ENCODE measurements around the gene CKM. TPM values are rescaled to one million over a fixed set of nuclear protein-coding genes. Genes with fewer than 3 reads are reported as not detected.

Gene CKM
- total RNA-seq, 4 donors from 2014 or later, result 18,507 to 37,792 (median 27,366) TPM

GRCh38 chr19:45302416-45302815 lies 20.3 kb downstream of the CKM start:
- TF ChIP-seq CTCF (IDR thresholded peaks at IDR 0.05 in 4 of 5, conservative IDR thresholded peaks at IDR 0.05 in 1 of 5) (no peak), POLR2A (IDR thresholded peaks at IDR 0.05) (no peak)
- intact Hi-C loops (cut with DNase I; ENCODE audit: low total_unique reads), result loop anchor here (5.0 kb wide), 1 partner anchor 35 kb away; no protein-coding TSS in a partner anchor
- H3K27ac ChIP-seq, result peak overlapping the region in 1 of 4 donors; percentile 48
- DNase-seq, result peak in 1 of 2 donors; percentile 45
- H3K9me3 ChIP-seq, result no peaks in the 10 kb centered on the region
- in situ Hi-C loops (cut with MboI; ENCODE audit: low sequenced_read_pairs in 4 of 4), result no loop called here
- H3K27me3 ChIP-seq, result no peaks in the 10 kb centered on the region
- ATAC-seq, result no peak
- peaks cover 0 to 11% of the 10 kb centered on the region in 2 donors for H3K36me3 ChIP-seq
- H3K4me3 ChIP-seq, result no peak overlapping the region
- peaks cover 11 to 12% of the 10 kb centered on the region in 2 donors for H3K4me1 ChIP-seq

GRCh38 chr19:45299719-45300118 lies 23.0 kb downstream of the CKM start:
- no peak overlapping the region for H3K27ac ChIP-seq
- no peak overlapping the region for H3K4me3 ChIP-seq
- TF ChIP-seq POLR2A (IDR thresholded peaks at IDR 0.05) (no peak), CTCF (IDR thresholded peaks at IDR 0.05 in 4 of 5, conservative IDR thresholded peaks at IDR 0.05 in 1 of 5) (no peak)
- in situ Hi-C loops (cut with MboI; ENCODE audit: low sequenced_read_pairs in 4 of 4), result no loop called here
- DNase-seq (no peak), ATAC-seq (no peak)
- no peaks in the 10 kb centered on the region for H3K4me1 ChIP-seq
- no peaks in the 10 kb centered on the region for H3K36me3 ChIP-seq
- intact Hi-C loops (cut with DNase I; ENCODE audit: low total_unique reads), result loop anchor here (5.0 kb wide), 1 partner anchor 38 kb away; no protein-coding TSS in a partner anchor
- no peaks in the 10 kb centered on the region for H3K9me3 ChIP-seq
- no peaks in the 10 kb centered on the region for H3K27me3 ChIP-seq

GRCh38 chr19:45298264-45298663 lies 24.4 kb downstream of the CKM start:
- no peaks in the 10 kb centered on the region for H3K36me3 ChIP-seq
- H3K9me3 ChIP-seq, result peaks cover 0 to 2% (median 0%) of the 10 kb centered on the region in 3 donors
- TF ChIP-seq CTCF (IDR thresholded peaks at IDR 0.05 in 4 of 5, conservative IDR thresholded peaks at IDR 0.05 in 1 of 5), result no peak
- no peak for TF ChIP-seq POLR2A (IDR thresholded peaks at IDR 0.05)
- DNase-seq (no peak), ATAC-seq (no peak)
- H3K4me1 ChIP-seq, result no peaks in the 10 kb centered on the region
- in situ Hi-C loops (cut with MboI; ENCODE audit: low sequenced_read_pairs in 4 of 4), result no loop called here
- intact Hi-C loops (cut with DNase I; ENCODE audit: low total_unique reads), result no loop called here
- H3K4me3 ChIP-seq, result no peak overlapping the region
- H3K27me3 ChIP-seq, result no peaks in the 10 kb centered on the region
- no peak overlapping the region for H3K27ac ChIP-seq

- H3K4me3 ChIP-seq, result no peak overlapping the region
- intact Hi-C loops (cut with DNase I; ENCODE audit: low total_unique reads) (no loop called here), in situ Hi-C loops (cut with MboI; ENCODE audit: low sequenced_read_pairs in 4 of 4) (no loop called here)
- peaks cover 0 to 3% (median 0%) of the 10 kb centered on the region in 3 donors for H3K9me3 ChIP-seq
- no peaks in the 10 kb centered on the region for H3K27me3 ChIP-seq
- H3K4me1 ChIP-seq, result no peaks in the 10 kb centered on the region
- no peak for TF ChIP-seq POLR2A (IDR thresholded peaks at IDR 0.05)
- no peak for TF ChIP-seq CTCF (IDR thresholded peaks at IDR 0.05 in 4 of 5, conservative IDR thresholded peaks at IDR 0.05 in 1 of 5)
- H3K27ac ChIP-seq, result no peak overlapping the region
- ATAC-seq (no peak), DNase-seq (no peak)
- no peaks in the 10 kb centered on the region for H3K36me3 ChIP-seq
Measured at GRCh38 chr19:45297674-45298073, 25.0 kb downstream of the CKM start.

- ATAC-seq, result no peak
- TF ChIP-seq CTCF (IDR thresholded peaks at IDR 0.05 in 4 of 5, conservative IDR thresholded peaks at IDR 0.05 in 1 of 5) (no peak), POLR2A (IDR thresholded peaks at IDR 0.05) (no peak)
- H3K36me3 ChIP-seq, result no peaks in the 10 kb centered on the region
- H3K4me3 ChIP-seq, result no peak overlapping the region
- intact Hi-C loops (cut with DNase I; ENCODE audit: low total_unique reads), result no loop called here
- peaks cover 0 to 3% (median 0%) of the 10 kb centered on the region in 3 donors for H3K9me3 ChIP-seq
- H3K4me1 ChIP-seq, result no peaks in the 10 kb centered on the region
- H3K27ac ChIP-seq, result no peak overlapping the region
- no peaks in the 10 kb centered on the region for H3K27me3 ChIP-seq
- in situ Hi-C loops (cut with MboI; ENCODE audit: low sequenced_read_pairs in 4 of 4), result no loop called here
- DNase-seq, result no peak
Measured at GRCh38 chr19:45296355-45296754, 26.3 kb downstream of the CKM start.
